HL-60 (cell line): ENCODE results near the gene MDGA2.

Experiments used
- CTCF ChIP-seq: IDR thresholded peaks from one replicate; pipeline ENCODE4 v1.5.1; 2011; ENCODE audit warnings: low read length, control low read depth, inconsistent platforms; ENCODE audit not compliant: insufficient read depth
- GABPA ChIP-seq: IDR thresholded peaks from 2 replicates; pipeline ENCODE4 v1.6.1; 2012; ENCODE audit warnings: low read depth
- POLR2AphosphoS5 ChIP-seq: IDR thresholded peaks from 2 replicates; pipeline ENCODE4 v1.6.1; 2012; ENCODE audit warnings: low read depth
- SPI1 ChIP-seq: IDR thresholded peaks from 2 replicates; pipeline ENCODE4 v1.6.1; 2012; ENCODE audit warnings: low read depth, mild to moderate bottlenecking, borderline replicate concordance
- TF ChIP-seq, protein P1 (sequence below): IDR thresholded peaks from 2 replicates; pipeline ENCODE4 v1.6.1; 2012; ENCODE audit warnings: low read depth; ENCODE audit not compliant: insufficient replicate concordance

GRCh38 chr14:46964378-46964777 is 711.0 kb downstream of the MDGA2 start:
- TF ChIP-seq CTCF (no peak), POLR2AphosphoS5 (no peak), GABPA (no peak), SPI1 (no peak)
- TF ChIP-seq, protein P1, sequence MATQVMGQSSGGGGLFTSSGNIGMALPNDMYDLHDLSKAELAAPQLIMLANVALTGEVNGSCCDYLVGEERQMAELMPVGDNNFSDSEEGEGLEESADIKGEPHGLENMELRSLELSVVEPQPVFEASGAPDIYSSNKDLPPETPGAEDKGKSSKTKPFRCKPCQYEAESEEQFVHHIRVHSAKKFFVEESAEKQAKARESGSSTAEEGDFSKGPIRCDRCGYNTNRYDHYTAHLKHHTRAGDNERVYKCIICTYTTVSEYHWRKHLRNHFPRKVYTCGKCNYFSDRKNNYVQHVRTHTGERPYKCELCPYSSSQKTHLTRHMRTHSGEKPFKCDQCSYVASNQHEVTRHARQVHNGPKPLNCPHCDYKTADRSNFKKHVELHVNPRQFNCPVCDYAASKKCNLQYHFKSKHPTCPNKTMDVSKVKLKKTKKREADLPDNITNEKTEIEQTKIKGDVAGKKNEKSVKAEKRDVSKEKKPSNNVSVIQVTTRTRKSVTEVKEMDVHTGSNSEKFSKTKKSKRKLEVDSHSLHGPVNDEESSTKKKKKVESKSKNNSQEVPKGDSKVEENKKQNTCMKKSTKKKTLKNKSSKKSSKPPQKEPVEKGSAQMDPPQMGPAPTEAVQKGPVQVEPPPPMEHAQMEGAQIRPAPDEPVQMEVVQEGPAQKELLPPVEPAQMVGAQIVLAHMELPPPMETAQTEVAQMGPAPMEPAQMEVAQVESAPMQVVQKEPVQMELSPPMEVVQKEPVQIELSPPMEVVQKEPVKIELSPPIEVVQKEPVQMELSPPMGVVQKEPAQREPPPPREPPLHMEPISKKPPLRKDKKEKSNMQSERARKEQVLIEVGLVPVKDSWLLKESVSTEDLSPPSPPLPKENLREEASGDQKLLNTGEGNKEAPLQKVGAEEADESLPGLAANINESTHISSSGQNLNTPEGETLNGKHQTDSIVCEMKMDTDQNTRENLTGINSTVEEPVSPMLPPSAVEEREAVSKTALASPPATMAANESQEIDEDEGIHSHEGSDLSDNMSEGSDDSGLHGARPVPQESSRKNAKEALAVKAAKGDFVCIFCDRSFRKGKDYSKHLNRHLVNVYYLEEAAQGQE = no peak
